A549 (cell line): ENCODE measurements around the gene MYB.

ENCODE experiments used
- CEBPB ChIP-seq, 2 experiments: fragments of >200 bp in 1 of 2; sonication (Bioruptor Twin) in 1 of 2; formaldehyde crosslinking in 1 of 2; IDR thresholded peaks; 2 replicates each; pipeline ENCODE4 v1.6.1; 2012 to 2016
- CTCF ChIP-seq: fragments of >200 bp; sonication (Bioruptor Twin); formaldehyde crosslinking; IDR thresholded peaks from 3 replicates; pipeline ENCODE4 v1.5.1; 2016
- EP300 ChIP-seq, 2 experiments: fragments of >200 bp; sonication (Bioruptor Twin); formaldehyde crosslinking; IDR thresholded peaks; 2 replicates in 1 of 2; 3 replicates in 1 of 2; pipeline ENCODE4 v1.6.1; 2016 to 2017
- GATA3 ChIP-seq: IDR thresholded peaks from 2 replicates; pipeline ENCODE4 v1.6.1; 2012; ENCODE audit warnings: borderline replicate concordance
- JUN ChIP-seq, 2 experiments: fragments of >200 bp; sonication (Bioruptor Twin); formaldehyde crosslinking; IDR thresholded peaks; 2 replicates in 1 of 2; 3 replicates in 1 of 2; pipeline ENCODE4 v1.6.1; 2016 to 2017
- KDM5A ChIP-seq: fragments of 200-600 bp; sonication (generic); IDR thresholded peaks from 2 replicates; pipeline ENCODE4 v1.6.1; 2016; ENCODE audit warnings: antibody characterized with exemption, mild to moderate bottlenecking
- POLR2A ChIP-seq: IDR thresholded peaks from 2 replicates; pipeline ENCODE4 v1.6.1; 2012; ENCODE audit warnings: mild to moderate bottlenecking, low read length
- RAD21 ChIP-seq, 2 experiments: fragments of >200 bp in 1 of 2; sonication (Bioruptor Twin) in 1 of 2; formaldehyde crosslinking in 1 of 2; IDR thresholded peaks in 1 of 2; conservative IDR thresholded peaks in 1 of 2; 2 replicates in 1 of 2; 3 replicates in 1 of 2; pipeline ENCODE4 v1.6.1; 2012 to 2018; ENCODE audit warnings: inconsistent platforms in 1 of 2
- RARB ChIP-seq: fragments of 250-450 bp; sonication (Bioruptor Pico); IDR thresholded peaks from 2 replicates; pipeline ENCODE4 v1.8.0; 2021; ENCODE audit warnings: mild to moderate bottlenecking, moderate library complexity

GRCh38 chr6:135224037-135224647, 43.0 kb downstream of the MYB start:
- TF ChIP-seq RAD21 (conservative IDR thresholded peaks at IDR 0.05 in 1 of 2, IDR thresholded peaks at IDR 0.05 in 1 of 2) (no peak), CTCF (no peak), KDM5A (no peak), RARB (CRISPR knock-in tag) (no peak), POLR2A (no peak), CEBPB (IDR thresholded peaks at IDR 0.05) (no peak), GATA3 (no peak), EP300 (IDR thresholded peaks at IDR 0.05) (no peak), JUN (IDR thresholded peaks at IDR 0.05) (no peak)
